Endothelial cell of hepatic sinusoid (primary cell): ENCODE measurements around the gene SUPT6H.

Source experiments
- in situ Hi-C: cut with HindIII; loops from 2 replicates; pipeline ENCODE4 v1.10.0; 2017; ENCODE audit warnings: low sequenced_read_pairs

Gene SUPT6H

GRCh38 chr17:28717578-28718332, 55.8 kb downstream of the SUPT6H start, which contains the start of gene RAB34:
RAB34 (minus strand) TSS chr17:28717868; CDS start chr17:28717266, 602 bp downstream.
- in situ Hi-C loops = no loop called here

GRCh38 chr17:28718333-28719020, 56.5 kb downstream of the SUPT6H start:
- in situ Hi-C loops = no loop called here

- in situ Hi-C loops = no loop called here
These were observed 57.0 kb downstream of the SUPT6H start for GRCh38 chr17:28719021-28719433.

GRCh38 chr17:28720247-28720996, 58.4 kb downstream of the SUPT6H start:
- in situ Hi-C loops = loop anchor here (5.0 to 10.0 kb wide), 3 partner anchors 42 to 184 kb away; partner anchors contain the start of genes DHRS13, SDF2 and SUPT6H

DNA sequence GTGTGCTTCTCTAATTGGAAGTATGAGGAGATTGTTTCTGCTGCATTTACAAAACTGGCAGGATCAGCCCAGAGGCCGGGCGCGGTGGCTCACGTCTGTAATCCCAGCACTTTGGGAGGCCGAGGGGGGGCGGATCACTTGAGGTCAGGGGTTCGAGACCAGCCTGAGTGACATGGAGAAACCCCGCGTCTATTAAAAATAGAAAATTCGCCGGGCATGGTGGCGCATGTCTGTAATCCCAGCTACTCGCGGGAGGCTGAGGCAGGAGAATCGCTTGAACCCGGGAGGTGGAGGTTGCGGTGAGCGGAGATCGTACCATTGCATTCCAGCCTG, 59.0 kb downstream of the SUPT6H start:
- in situ Hi-C loops = loop anchor here (5.0 to 10.0 kb wide), 3 partner anchors 41 to 184 kb away; partner anchors contain the start of genes DHRS13, SDF2 and SUPT6H

DNA sequence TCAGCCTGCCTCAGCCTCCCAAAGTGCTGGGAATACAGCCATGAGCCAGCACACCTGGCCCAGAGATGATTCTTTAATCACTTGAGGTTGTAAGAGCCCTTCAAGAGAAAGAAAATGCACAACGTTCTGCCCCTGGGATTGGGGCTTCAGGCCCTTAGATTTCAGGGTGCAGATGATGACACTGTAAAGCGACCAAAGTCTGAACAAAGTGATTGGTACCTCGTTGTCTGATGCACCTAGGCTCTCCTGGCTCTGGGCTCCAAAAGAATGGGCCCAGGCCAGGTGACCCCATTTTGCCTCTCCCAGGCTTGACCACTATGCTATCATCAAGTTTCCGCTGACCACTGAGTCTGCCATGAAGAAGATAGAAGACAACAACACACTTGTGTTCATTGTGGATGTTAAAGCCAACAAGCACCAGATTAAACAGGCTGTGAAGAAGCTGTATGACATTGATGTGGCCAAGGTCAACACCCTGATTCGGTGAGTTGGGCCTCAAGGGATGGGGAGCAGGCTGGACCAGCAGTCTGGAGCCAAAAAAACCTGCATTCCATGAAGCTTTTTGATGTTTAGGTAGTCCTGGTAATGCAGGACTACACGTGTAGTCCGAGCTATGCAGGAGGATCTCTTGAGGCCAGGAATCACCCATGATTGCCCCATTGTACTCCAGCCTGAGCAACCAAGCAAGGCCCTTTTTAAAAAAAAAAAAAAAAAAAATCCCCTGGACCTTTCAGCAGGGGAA, 60.6 kb downstream of the SUPT6H start:
- in situ Hi-C loops = loop anchor here (5.0 to 10.0 kb wide), 3 partner anchors 40 to 182 kb away; partner anchors contain the start of genes DHRS13, SDF2 and SUPT6H

DNA sequence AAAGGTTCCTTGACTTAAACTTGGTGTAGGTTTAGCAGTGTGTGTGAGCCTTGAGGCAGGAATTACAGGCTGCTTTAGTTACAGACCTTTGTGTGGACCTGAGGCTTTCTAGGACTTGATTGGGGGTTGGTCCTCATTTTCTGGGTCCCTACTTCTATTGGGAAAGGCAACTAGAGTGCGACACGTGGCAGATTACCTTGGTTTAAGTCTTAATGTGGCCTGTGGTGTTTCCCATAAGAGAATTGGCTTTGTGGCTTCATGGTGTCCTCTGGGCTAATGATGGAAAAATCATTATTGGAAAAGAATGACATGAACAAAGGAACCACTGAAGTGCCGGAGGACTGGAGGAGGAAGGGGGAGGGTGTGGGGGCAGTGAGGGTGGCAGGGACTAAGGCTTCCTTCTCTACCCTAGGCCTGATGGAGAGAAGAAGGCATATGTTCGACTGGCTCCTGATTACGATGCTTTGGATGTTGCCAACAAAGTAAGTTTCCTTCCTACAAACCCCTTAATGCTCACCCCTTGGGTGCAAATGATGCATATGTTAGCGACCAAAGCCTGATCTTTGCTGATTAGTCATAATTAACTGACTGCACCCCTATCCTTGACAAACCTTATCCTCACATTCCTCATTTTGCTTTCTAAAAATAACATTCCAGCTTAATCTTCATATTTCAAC, 61.3 kb downstream of the SUPT6H start:
- in situ Hi-C loops = loop anchor here (5.0 to 10.0 kb wide), 3 partner anchors 39 to 182 kb away; partner anchors contain the start of genes DHRS13, SDF2 and SUPT6H

- in situ Hi-C loops = loop anchor here (5.0 to 10.0 kb wide), 3 partner anchors 38 to 181 kb away; partner anchors contain the start of genes DHRS13, SDF2 and SUPT6H
These were observed 62.0 kb downstream of the SUPT6H start for GRCh38 chr17:28723836-28724499.

- in situ Hi-C loops = loop anchor here (5.0 to 10.0 kb wide), 4 partner anchors 38 to 233 kb away; partner anchors contain the start of genes DHRS13, SDF2 and SUPT6H
These were observed 62.6 kb downstream of the SUPT6H start for GRCh38 chr17:28724500-28725165.

GRCh38 chr17:28725166-28725659, 63.2 kb downstream of the SUPT6H start:
- in situ Hi-C loops = loop anchor here (5.0 to 10.0 kb wide), 3 partner anchors 60 to 232 kb away; partner anchors contain the start of genes DHRS13, SDF2 and SUPT6H

GRCh38 chr17:28725660-28726225, 63.7 kb downstream of the SUPT6H start:
- in situ Hi-C loops = loop anchor here (5.0 to 10.0 kb wide), 3 partner anchors 61 to 232 kb away; partner anchors contain the start of genes DHRS13, SDF2 and SUPT6H

DNA sequence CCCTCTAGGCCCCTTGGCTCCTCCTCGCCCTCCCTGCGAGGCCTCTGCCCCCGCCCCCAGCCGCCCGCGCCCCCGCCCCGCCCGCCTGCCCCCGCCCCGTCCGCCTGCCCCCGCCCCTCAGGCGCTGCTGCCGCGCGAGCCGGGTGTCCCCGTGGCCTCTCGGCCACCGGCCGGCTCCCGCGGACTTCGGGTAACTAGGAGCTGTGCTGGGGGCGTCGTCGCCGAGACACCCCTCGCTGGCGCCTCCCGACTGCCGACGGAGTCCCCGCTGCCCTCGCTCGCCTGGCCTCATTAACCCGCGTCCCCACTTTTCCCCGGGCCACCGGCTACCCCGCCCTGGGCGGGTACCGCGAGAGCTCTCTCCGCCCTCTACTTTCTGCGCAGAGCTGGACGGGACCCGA, 64.2 kb downstream of the SUPT6H start, which contains the start of gene TLCD1:
Gene TLCD1 (minus strand): TSS at position 8 of the 401 bp plus-strand sequence. CDS start 136 bp downstream, outside the sequence.
- in situ Hi-C loops = loop anchor here (5.0 to 10.0 kb wide), 3 partner anchors 61 to 231 kb away; partner anchors contain the start of genes DHRS13, SDF2 and SUPT6H

DNA sequence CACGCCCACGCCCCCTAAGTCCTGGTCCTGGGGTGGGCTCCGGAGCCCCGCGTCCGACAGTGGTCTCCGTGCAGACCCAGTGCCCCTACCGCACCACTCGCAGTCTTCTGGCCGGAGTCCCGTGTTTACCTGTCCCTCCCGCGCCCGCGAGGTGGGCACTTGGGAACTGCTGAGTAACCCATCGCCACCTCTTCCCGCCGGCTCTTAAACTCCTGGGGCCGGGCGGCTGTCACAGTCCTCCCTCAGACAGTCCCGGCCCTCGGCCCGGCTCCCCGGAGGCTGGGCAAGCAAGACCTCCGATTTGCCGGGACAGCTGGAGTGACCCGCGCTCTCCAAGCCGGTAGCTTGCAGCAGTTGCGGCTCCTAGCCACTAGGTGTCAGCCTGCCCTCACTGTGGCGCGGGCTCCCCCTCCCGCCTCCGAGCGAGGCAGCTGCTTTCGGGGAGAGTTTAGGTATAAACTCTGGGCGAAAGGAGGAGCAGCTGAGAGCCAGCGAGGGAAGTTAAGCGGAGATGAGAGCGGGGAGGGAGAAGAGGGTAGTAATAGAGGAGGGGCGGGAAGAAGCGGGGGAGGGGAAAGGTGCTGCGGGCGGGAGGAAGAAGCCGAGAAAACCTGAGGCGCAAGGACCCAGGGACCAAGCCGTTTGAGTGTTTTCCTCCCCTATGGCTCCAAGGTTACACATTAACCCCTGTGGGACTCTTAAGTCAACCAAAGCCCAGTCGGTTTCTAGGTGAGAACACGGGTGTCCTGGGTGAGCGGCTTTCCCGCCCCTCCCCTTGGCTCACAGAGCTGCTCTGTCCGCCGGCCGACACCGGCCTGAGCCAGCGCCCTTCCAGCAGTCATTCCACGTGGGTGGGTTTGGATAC, 64.9 kb downstream of the SUPT6H start:
- in situ Hi-C loops = loop anchor here (5.0 to 10.0 kb wide), 3 partner anchors 62 to 230 kb away; partner anchors contain the start of genes DHRS13, SDF2 and SUPT6H

DNA sequence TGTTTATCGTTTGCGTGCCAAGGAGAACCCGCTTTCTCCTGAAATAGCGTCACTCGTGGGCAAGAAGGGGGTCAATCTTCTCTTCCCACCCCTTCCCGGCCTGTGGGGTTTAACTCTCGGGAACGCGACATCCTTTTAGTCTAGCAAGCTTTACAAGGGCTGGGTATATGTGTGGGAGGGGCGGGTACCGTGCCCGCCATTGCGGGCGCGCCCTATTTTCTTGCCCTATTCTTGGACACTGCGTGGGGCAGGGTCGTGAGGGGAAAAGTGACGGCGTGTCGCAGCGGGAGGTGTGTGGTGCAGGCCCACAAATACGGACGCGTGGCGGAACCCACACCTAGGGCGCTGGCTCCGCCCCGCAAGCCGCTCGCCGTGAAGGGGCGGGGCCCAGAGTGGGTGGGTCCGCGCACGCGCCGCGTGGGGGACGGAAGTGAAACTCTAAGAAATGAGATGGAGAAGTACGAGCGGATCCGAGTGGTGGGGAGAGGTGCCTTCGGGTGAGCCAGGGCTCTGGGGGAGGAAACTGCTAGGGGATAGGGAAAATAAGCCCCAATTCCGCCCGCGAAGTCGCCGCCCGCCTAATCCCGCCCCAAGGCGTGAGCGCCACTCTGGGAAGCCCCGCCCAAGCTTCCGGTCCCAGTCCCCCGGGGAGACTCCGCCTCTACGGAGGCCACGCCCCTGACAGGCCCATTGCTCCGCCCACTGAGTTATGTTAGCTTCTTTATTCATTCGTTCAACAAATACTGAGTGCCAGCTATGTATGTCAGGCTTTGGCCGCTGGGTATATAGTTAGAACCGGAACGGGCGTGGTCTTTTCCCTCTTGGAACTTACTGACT, 66.6 kb downstream of the SUPT6H start, which contains the start of gene NEK8:
Gene NEK8 (plus strand): TSS at position 425 of the 837 bp plus-strand sequence. CDS start 26 bp downstream, at position 451.
- in situ Hi-C loops = loop anchor here (5.0 to 10.0 kb wide), 3 partner anchors 64 to 229 kb away; partner anchors contain the start of genes DHRS13, SDF2 and SUPT6H

GRCh38 chr17:28729950-28730330, 67.9 kb downstream of the SUPT6H start:
- in situ Hi-C loops = loop anchor here (5.0 to 10.0 kb wide), 3 partner anchors 65 to 227 kb away; partner anchors contain the start of genes DHRS13, SDF2 and SUPT6H
